DND-41 (cell line): Measurements from ENCODE around the gene AMH.

Experiments used
- CTCF ChIP-seq: IDR thresholded peaks from 2 replicates; pipeline ENCODE4 v1.5.1; 2012; ENCODE audit warnings: borderline replicate concordance, low read length, moderate library complexity, mild to moderate bottlenecking; ENCODE audit not compliant: poor library complexity, severe bottlenecking; ENCODE audit errors: extremely low read depth
- EZH2 ChIP-seq: IDR thresholded peaks from 3 replicates; pipeline ENCODE4 v1.6.1; 2012; ENCODE audit warnings: borderline replicate concordance, low read depth, mild to moderate bottlenecking, moderate library complexity, low read length, inconsistent platforms; ENCODE audit not compliant: severe bottlenecking

- TF ChIP-seq CTCF = no peak
- no peak for TF ChIP-seq EZH2
These were observed 26.7 kb downstream of the AMH start for GRCh38 chr19:2275588-2276428.
